Smooth muscle cell (in vitro differentiated cells): ENCODE results near the gene PPDPF. TPM values are rescaled to one million over a fixed set of nuclear protein-coding genes. Genes with fewer than 3 reads are reported as not detected.

Source experiments
- DNase-seq: peaks from one replicate; lab custom pipeline; 2025; ENCODE audit not compliant: unreplicated experiment; lab: John Stamatoyannopoulos, UW
- H2AFZ ChIP-seq: fragments of 200-600 bp; sonication (generic); 2 replicates; pipeline ENCODE4 v1.6.0; 2016; ENCODE audit warnings: antibody characterized with exemption, low read depth, mild to moderate bottlenecking
- H3F3A ChIP-seq: fragments of 200-600 bp; sonication (generic); 2 replicates; pipeline ENCODE4 v1.6.0; 2017; ENCODE audit warnings: antibody characterized with exemption, low read depth
- H3K27ac ChIP-seq: fragments of 200-600 bp; sonication (generic); 2 replicates; pipeline ENCODE4 v1.5.1; 2016; ENCODE audit warnings: low read depth, mild to moderate bottlenecking
- H3K27me3 ChIP-seq: fragments of 200-600 bp; sonication (generic); 2 replicates; pipeline ENCODE4 v1.6.1; 2016; ENCODE audit warnings: low read depth, mild to moderate bottlenecking
- H3K36me3 ChIP-seq: fragments of 200-600 bp; sonication (generic); 2 replicates; pipeline ENCODE4 v1.5.1; 2016; ENCODE audit warnings: low read depth
- H3K4me1 ChIP-seq: fragments of 200-600 bp; sonication (generic); 2 replicates; pipeline ENCODE4 v1.5.1; 2016; ENCODE audit warnings: low read depth
- H3K4me2 ChIP-seq: fragments of 200-600 bp; sonication (generic); 2 replicates; pipeline ENCODE4 v1.6.0; 2016; ENCODE audit warnings: mild to moderate bottlenecking
- H3K4me3 ChIP-seq: fragments of 200-600 bp; sonication (generic); 2 replicates; pipeline ENCODE4 v1.5.1; 2016; ENCODE audit warnings: mild to moderate bottlenecking
- H3K79me2 ChIP-seq: fragments of 200-600 bp; sonication (generic); 2 replicates; pipeline ENCODE4 v1.6.0; 2016; ENCODE audit warnings: low read depth, mild to moderate bottlenecking
- H3K9ac ChIP-seq: fragments of 200-600 bp; sonication (generic); 2 replicates; pipeline ENCODE4 v1.6.0; 2016; ENCODE audit warnings: low read depth
- H3K9me3 ChIP-seq: fragments of 200-600 bp; sonication (generic); replicated peaks from 2 replicates; pipeline ENCODE4 v1.5.1; 2016; ENCODE audit warnings: low read depth
- H4K20me1 ChIP-seq: fragments of 200-600 bp; sonication (generic); 2 replicates; pipeline ENCODE4 v1.6.0; 2016; ENCODE audit warnings: low read depth
- CTCF ChIP-seq: fragments of 200-600 bp; sonication (generic); IDR thresholded peaks from 2 replicates; pipeline ENCODE4 v1.5.1; 2017; ENCODE audit warnings: borderline replicate concordance, mild to moderate bottlenecking, antibody characterized with exemption; ENCODE audit not compliant: insufficient read depth, poor library complexity, severe bottlenecking
- WGBS: methylation state at CpG from one replicate; pipeline ENCODE4 v1.1.7; 2016; ENCODE audit warnings: low lambda C conversion rate; 5-methylcytosine and 5-hydroxymethylcytosine counted together
- polyA plus RNA-seq: library from polyadenylated mRNA; unstranded; fragments of >200 nt; fragmentation: Nextera tagmentation; extraction: Ambion mirVana; gene quantifications from 2 replicates; pipeline ENCODE4 v1.2.1, GENCODE V29; 2016
- total RNA-seq: library from RNA; depleted of rRNA; stranded (reverse); fragments of >200 nt; gene quantifications from 2 replicates; pipeline ENCODE4 v1.2.3, GENCODE V29; 2014

PPDPF gene
- total and polyA plus RNA-seq, 2 experiments from 2014 or later = 118 to 365 TPM

GRCh38 chr20:63502671-63503172 is 17.8 kb upstream of the PPDPF start:
- Histone ChIP-seq H3K36me3 (no peaks in the 10 kb centered on the region), H3K27ac (no peak overlapping the region), H3K4me1 (peaks cover 3% of the 10 kb centered on the region), H3K4me2 (no peak overlapping the region), H4K20me1 (no peaks in the 10 kb centered on the region), H2AFZ (no peak overlapping the region), H3K27me3 (peaks cover 21% of the 10 kb centered on the region), H3F3A (no peaks in the 10 kb centered on the region), H3K79me2 (no peaks in the 10 kb centered on the region), H3K9ac (no peak overlapping the region), H3K4me3 (no peak overlapping the region), H3K9me3 (no peaks in the 10 kb centered on the region)
- WGBS = 84% methylated on average over 14 of the region's 15 CpGs
- TF ChIP-seq CTCF = no peak
- DNase-seq = no peak

GRCh38 chr20:63503524-63503923 is 17.0 kb upstream of the PPDPF start:
- Histone ChIP-seq H3K36me3 (no peaks in the 10 kb centered on the region), H3K9me3 (no peaks in the 10 kb centered on the region), H2AFZ (no peak overlapping the region), H3K4me1 (no peaks in the 10 kb centered on the region), H3K27ac (no peak overlapping the region), H3K4me2 (no peak overlapping the region), H3F3A (no peaks in the 10 kb centered on the region), H3K4me3 (no peak overlapping the region), H4K20me1 (no peaks in the 10 kb centered on the region), H3K79me2 (no peaks in the 10 kb centered on the region), H3K27me3 (peaks cover 15% of the 10 kb centered on the region), H3K9ac (no peak overlapping the region)
- TF ChIP-seq CTCF = no peak
- 80% methylated on average over 7 of the region's 7 CpGs for WGBS
- no peak for DNase-seq

- Histone ChIP-seq H3K27ac (no peak overlapping the region), H3K9me3 (no peaks in the 10 kb centered on the region), H3K4me1 (no peaks in the 10 kb centered on the region), H3K4me2 (no peak overlapping the region), H2AFZ (no peak overlapping the region), H4K20me1 (no peaks in the 10 kb centered on the region), H3F3A (no peaks in the 10 kb centered on the region), H3K27me3 (peaks cover 6% of the 10 kb centered on the region), H3K79me2 (no peaks in the 10 kb centered on the region), H3K4me3 (no peak overlapping the region), H3K36me3 (no peaks in the 10 kb centered on the region), H3K9ac (no peak overlapping the region)
- WGBS = 91% methylated on average over 9 of the region's 9 CpGs
- TF ChIP-seq CTCF = no peak
- DNase-seq = no peak
Measured at GRCh38 chr20:63504642-63505041, 15.9 kb upstream of the PPDPF start.

GRCh38 chr20:63505281-63505680 is 15.3 kb upstream of the PPDPF start:
- 88% methylated on average over 8 of the region's 8 CpGs for WGBS
- no peaks in the 10 kb centered on the region for H3K4me1 ChIP-seq
- H3F3A ChIP-seq = no peaks in the 10 kb centered on the region
- H3K79me2 ChIP-seq = no peaks in the 10 kb centered on the region
- H3K4me3 ChIP-seq = no peak overlapping the region
- H2AFZ ChIP-seq = no peak overlapping the region
- no peak overlapping the region for H3K27ac ChIP-seq
- TF ChIP-seq CTCF = no peak
- DNase-seq = no peak
- H3K9ac ChIP-seq = no peak overlapping the region
- H4K20me1 ChIP-seq = no peaks in the 10 kb centered on the region
- H3K4me2 ChIP-seq = no peak overlapping the region
- no peaks in the 10 kb centered on the region for H3K27me3 ChIP-seq
- H3K36me3 ChIP-seq = no peaks in the 10 kb centered on the region
- H3K9me3 ChIP-seq = no peaks in the 10 kb centered on the region
